Measurements from ENCODE around the gene KCNMA1. TPM values are rescaled to one million over a fixed set of nuclear protein-coding genes. Genes with fewer than 3 reads are reported as not detected.

The KCNMA1 gene
- total RNA-seq, 2 donors from 2014 or later: 23.2 to 44.5 TPM

DNA sequence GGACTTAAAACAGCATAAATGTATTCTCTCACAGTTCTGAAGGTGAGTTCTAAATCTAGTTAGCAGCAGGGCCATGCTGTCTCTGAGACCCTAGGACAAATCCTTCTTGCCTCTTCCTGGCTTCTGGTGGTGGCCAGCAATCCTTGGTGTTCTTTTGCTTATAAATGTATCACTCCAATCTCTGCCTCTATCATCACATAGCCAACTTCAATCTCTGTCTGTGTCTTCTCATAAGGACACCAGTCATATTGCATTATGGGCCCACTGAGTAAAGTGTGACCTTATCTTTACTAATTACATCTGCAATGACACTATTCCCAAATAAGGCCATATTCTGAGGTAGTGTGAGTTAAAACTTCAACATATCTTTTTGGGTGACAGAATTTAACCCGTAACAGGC, 778.9 kb downstream of the KCNMA1 start:
- no peak overlapping the region for H3K9ac ChIP-seq (ENCODE audit: low read depth in 2 of 2, low read length in 2 of 2)
- no peaks in the 10 kb centered on the region for H3K9me3 ChIP-seq
- H3K27me3 ChIP-seq: no peaks in the 10 kb centered on the region
- no peak overlapping the region for H3K27ac ChIP-seq
- intact Hi-C loops (cut with DNase I): no loop called here
- H3K4me1 ChIP-seq: no peaks in the 10 kb centered on the region
- DNase-seq: no peak
- TF ChIP-seq, protein P1, sequence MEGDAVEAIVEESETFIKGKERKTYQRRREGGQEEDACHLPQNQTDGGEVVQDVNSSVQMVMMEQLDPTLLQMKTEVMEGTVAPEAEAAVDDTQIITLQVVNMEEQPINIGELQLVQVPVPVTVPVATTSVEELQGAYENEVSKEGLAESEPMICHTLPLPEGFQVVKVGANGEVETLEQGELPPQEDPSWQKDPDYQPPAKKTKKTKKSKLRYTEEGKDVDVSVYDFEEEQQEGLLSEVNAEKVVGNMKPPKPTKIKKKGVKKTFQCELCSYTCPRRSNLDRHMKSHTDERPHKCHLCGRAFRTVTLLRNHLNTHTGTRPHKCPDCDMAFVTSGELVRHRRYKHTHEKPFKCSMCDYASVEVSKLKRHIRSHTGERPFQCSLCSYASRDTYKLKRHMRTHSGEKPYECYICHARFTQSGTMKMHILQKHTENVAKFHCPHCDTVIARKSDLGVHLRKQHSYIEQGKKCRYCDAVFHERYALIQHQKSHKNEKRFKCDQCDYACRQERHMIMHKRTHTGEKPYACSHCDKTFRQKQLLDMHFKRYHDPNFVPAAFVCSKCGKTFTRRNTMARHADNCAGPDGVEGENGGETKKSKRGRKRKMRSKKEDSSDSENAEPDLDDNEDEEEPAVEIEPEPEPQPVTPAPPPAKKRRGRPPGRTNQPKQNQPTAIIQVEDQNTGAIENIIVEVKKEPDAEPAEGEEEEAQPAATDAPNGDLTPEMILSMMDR (IDR thresholded peaks at IDR 0.05): no peak
- no peaks in the 10 kb centered on the region for H3K36me3 ChIP-seq
- H3K4me3 ChIP-seq: no peak overlapping the region

DNA sequence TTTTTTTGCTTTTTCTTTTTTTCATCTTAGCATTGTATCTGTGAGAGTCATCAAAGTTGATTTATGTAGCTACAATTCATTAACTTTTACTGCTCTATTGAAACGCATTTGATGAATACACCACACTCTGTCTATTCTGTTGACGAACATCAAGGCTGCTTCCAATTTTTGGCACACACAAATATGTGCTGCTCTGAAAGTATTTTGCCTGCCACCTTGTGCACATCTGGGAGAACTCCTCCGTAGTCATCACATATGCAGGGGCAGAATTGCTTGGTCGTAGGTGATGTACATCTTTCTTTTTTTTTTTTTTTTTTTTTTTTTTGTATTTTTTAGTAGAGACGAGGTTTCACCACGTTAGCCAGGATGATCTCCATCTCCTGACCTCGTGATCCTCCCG, 796.8 kb downstream of the KCNMA1 start:
- TF ChIP-seq, protein P1 (IDR thresholded peaks at IDR 0.05): no peak
- no peaks in the 10 kb centered on the region for H3K27me3 ChIP-seq
- DNase-seq: no peak
- no peaks in the 10 kb centered on the region for H3K9me3 ChIP-seq
- no peak overlapping the region for H3K27ac ChIP-seq
- H3K36me3 ChIP-seq: no peaks in the 10 kb centered on the region
- H3K9ac ChIP-seq (ENCODE audit: low read depth in 2 of 2, low read length in 2 of 2): no peak overlapping the region
- no peaks in the 10 kb centered on the region for H3K4me1 ChIP-seq
- intact Hi-C loops (cut with DNase I): no loop called here
- no peak overlapping the region for H3K4me3 ChIP-seq

GRCh38 chr10:76839276-76839675, 798.3 kb downstream of the KCNMA1 start:
- H3K4me1 ChIP-seq: no peaks in the 10 kb centered on the region
- no peak for DNase-seq

DNA sequence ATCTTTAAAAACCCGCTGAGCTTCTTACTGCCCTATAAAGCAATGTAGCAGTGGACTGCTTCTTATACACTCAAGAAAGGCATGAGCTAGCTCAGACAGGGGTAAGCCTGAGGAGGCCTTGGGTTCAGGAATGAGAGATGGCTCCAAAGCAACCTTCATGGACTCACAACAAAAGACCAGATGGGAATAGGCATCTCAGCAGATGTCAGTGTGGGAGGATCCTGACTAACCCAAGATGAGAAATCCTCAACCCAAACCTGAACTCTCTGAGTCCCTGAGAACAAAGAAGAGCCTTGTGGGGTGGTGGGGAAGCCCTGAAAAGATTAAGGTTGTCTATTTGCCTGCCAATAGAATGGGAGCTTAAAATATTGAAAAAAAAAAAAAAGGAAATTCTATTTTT, 807.4 kb downstream of the KCNMA1 start:
- intact Hi-C loops (cut with DNase I): no loop called here
- no peak for DNase-seq
- no peaks in the 10 kb centered on the region for H3K27me3 ChIP-seq
- TF ChIP-seq, protein P1 (IDR thresholded peaks at IDR 0.05): no peak
- no peak overlapping the region for H3K27ac ChIP-seq
- H3K9me3 ChIP-seq: no peaks in the 10 kb centered on the region
- H3K9ac ChIP-seq (ENCODE audit: low read depth in 2 of 2, low read length in 2 of 2): no peak overlapping the region
- H3K4me1 ChIP-seq: no peaks in the 10 kb centered on the region
- H3K4me3 ChIP-seq: no peak overlapping the region
- no peaks in the 10 kb centered on the region for H3K36me3 ChIP-seq

More at GRCh38 chr10:76839276-76839675, 798.3 kb downstream of the KCNMA1 start:
- TF ChIP-seq, protein P1 (IDR thresholded peaks at IDR 0.05): no peak
- Histone ChIP-seq H3K27ac (no peak overlapping the region), H3K27me3 (no peaks in the 10 kb centered on the region), H3K9me3 (no peaks in the 10 kb centered on the region), H3K4me3 (no peak overlapping the region), H3K9ac (ENCODE audit: low read depth in 2 of 2, low read length in 2 of 2) (no peak overlapping the region), H3K36me3 (no peaks in the 10 kb centered on the region)
- intact Hi-C loops (cut with DNase I): no loop called here

DNA sequence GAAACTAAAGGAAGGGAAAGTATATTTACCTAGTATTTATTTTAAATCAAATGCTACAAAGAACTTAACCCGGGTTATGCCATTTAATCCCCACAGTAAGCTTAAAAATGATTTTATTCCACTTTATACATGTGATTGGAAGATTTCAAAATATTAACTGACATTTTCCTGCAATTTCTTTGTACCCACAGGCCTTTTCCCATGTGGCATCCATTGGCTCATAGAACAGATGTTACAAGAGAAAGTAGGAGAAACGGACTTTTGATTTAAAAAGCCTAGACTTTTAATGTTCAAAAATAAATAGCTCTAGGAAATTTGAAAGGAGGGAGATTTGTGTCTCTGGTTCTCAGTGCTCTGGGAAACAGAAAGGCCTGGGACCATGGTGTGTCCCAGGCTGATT, 807.9 kb downstream of the KCNMA1 start:
- Histone ChIP-seq H3K9me3 (no peaks in the 10 kb centered on the region), H3K4me3 (no peak overlapping the region), H3K27me3 (no peaks in the 10 kb centered on the region), H3K27ac (no peak overlapping the region), H3K36me3 (no peaks in the 10 kb centered on the region), H3K9ac (ENCODE audit: low read depth in 2 of 2, low read length in 2 of 2) (no peak overlapping the region), H3K4me1 (no peaks in the 10 kb centered on the region)
- TF ChIP-seq, protein P1 (IDR thresholded peaks at IDR 0.05): no peak
- intact Hi-C loops (cut with DNase I): no loop called here
- DNase-seq: no peak
